SH-SY5Y (cell line): ENCODE measurements around the gene ZNF311.

Experiments
- GATA2 ChIP-seq: IDR thresholded peaks from 2 replicates; pipeline ENCODE4 v1.6.1; 2011; ENCODE audit warnings: mild to moderate bottlenecking, low read depth, low read length
- GATA3 ChIP-seq: IDR thresholded peaks from 2 replicates; pipeline ENCODE4 v1.6.1; 2011; ENCODE audit warnings: low read depth, mild to moderate bottlenecking, low read length, moderate library complexity

- TF ChIP-seq GATA2 = no peak
- TF ChIP-seq GATA3 = no peak
Observed at GRCh38 chr6:29011276-29011734, 6.2 kb upstream of the ZNF311 start.
